ENCODE results near the gene CLP1. TPM values are rescaled to one million over a fixed set of nuclear protein-coding genes. Genes with fewer than 3 reads are reported as not detected.

The CLP1 gene
- total RNA-seq (10 to 100 TPM; 15.5 to 19.8 TPM), polyA plus RNA-seq (ENCODE audit: insufficient read depth, low read depth, low replicate concordance) (14.4 TPM)
- long read RNA-seq, donor 1, transcript CLP1-205 (3 exons, 2,435 nt), result major isoform, 10 of 16 reads
- long read RNA-seq, donor 1, partial matches to known transcripts, result 6 of 16 reads
- long read RNA-seq, donor 1, other reads (novel, unspliced or antisense), result 0 of 16 reads
- long read RNA-seq, donor 2, transcript CLP1-205 (3 exons, 2,435 nt), result major isoform, 9 of 9 reads
- long read RNA-seq, donor 2, partial matches to known transcripts, result 0 of 9 reads
- long read RNA-seq, donor 2, other reads (novel, unspliced or antisense), result 0 of 9 reads

DNA sequence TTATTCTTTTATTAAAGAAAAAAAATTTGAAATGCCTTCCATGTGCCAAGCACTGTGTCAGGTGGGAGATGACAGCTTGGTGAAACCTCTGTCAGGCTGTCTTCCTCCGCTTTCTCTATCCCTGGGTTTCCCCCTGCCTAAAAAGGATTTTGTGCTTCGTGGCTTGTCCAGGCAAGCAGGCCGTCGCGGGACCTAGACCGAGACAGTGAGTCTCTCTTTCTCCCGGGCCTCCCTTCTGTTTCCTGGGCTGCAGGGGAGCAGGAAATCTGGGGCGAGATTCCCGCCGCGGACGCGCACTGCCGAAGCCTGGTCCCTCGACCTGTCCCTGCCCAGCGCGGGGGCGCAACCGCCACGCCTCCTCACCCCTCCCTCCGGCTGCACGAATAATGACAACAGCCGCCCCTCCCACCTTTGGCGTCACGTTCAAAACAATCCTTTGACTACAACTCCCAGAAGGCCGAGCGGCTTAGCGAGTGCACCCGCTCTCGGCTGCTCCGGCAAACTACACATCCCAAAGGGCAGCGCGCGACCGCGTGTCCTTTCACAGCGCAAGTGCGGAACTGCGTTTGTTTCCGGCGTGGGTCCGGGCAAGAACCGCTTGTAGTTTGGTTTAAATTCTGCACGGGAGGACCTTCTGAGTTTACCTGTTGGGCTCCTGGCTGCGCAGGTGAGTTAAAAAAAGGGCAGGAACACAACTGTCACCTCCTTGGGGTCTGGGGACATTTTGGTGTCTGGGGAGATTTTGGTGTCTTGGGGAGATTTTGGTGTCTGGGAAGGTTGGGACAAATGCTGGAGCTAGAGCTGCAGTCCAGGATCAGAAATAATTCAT lies at the start of gene CLP1:
Gene CLP1 (plus strand): TSS at position 569 of the 829 bp plus-strand sequence. CDS start 1,715 bp downstream, outside the sequence.
- DNase-seq, result peak; percentile 100
- Histone ChIP-seq H3K36me3 (ENCODE audit: low read depth, missing control alignments) (no peaks in the 10 kb centered on the region), H3K27ac (peak within 1 kb of the TSS; percentile 72 to 91), H3K4me1 (peaks cover 7% of the 10 kb centered on the region), H3K4me3 (peak within 1 kb of the TSS; percentile 63 to 68), H3K9me3 (no peaks in the 10 kb centered on the region), H3K27me3 (no peaks in the 10 kb centered on the region)
- 0 to 1% methylated on average over 22 to 35 of the region's 45 CpGs for WGBS, 2 donors
- intact Hi-C loops (cut with DNase I; ENCODE audit: low total_unique reads), result no loop called here
- TF ChIP-seq POLR2A (IDR thresholded peaks at IDR 0.05), result peak; percentile 41
- peak in 1 of 3 experiments; percentile 4 for TF ChIP-seq CTCF (IDR thresholded peaks at IDR 0.05)

DNA sequence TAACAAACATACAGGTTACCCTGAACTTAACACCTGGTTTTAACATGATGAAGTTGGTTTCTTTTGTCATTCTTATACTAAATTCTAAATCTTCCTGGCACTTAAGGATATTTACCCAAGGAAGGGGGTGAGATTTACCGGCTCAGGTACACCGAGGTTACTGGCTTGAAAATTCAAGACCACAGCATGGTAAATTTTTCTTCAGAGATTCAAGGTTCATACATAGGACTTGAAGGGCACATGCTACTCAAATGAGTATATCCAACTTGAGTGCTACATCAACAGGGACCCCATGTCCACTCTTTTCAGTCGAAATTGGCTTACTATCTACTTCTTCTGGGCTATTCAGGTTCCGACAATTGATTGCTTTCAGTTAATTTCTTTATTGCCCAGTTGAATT lies 47.4 kb upstream of the CLP1 start:
- no peaks in the 10 kb centered on the region for H3K27me3 ChIP-seq
- TF ChIP-seq CTCF (IDR thresholded peaks at IDR 0.05) (no peak), POLR2A (IDR thresholded peaks at IDR 0.05) (no peak)
- no peak overlapping the region for H3K4me3 ChIP-seq
- 92 to 96% methylated on average over 4 of the region's 4 CpGs for WGBS, 2 donors
- H3K4me1 ChIP-seq, result no peaks in the 10 kb centered on the region
- no peaks in the 10 kb centered on the region for H3K36me3 ChIP-seq (ENCODE audit: low read depth, missing control alignments)
- DNase-seq, result no peak
- H3K27ac ChIP-seq, result no peak overlapping the region
- intact Hi-C loops (cut with DNase I; ENCODE audit: low total_unique reads), result no loop called here
- H3K9me3 ChIP-seq, result no peaks in the 10 kb centered on the region

DNA sequence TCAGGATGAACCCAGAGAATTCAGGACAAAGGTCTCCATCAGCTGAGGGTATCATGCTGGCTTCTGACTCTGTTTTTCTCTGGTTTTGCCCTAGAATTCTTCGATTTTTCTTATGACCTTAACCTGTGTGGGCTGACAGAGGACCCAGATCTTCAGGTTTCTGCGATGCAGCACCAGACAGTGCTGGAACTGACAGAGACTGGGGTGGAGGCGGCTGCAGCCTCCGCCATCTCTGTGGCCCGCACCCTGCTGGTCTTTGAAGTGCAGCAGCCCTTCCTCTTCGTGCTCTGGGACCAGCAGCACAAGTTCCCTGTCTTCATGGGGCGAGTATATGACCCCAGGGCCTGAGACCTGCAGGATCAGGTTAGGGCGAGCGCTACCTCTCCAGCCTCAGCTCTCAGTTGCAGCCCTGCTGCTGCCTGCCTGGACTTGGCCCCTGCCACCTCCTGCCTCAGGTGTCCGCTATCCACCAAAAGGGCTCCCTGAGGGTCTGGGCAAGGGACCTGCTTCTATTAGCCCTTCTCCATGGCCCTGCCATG lies 43.3 kb upstream of the CLP1 start:
- no peak for TF ChIP-seq POLR2A (IDR thresholded peaks at IDR 0.05)
- TF ChIP-seq CTCF (IDR thresholded peaks at IDR 0.05), result no peak
- DNase-seq, result no peak
- no peaks in the 10 kb centered on the region for H3K27me3 ChIP-seq
- no peak overlapping the region for H3K4me3 ChIP-seq
- intact Hi-C loops (cut with DNase I; ENCODE audit: low total_unique reads), result no loop called here
- no peaks in the 10 kb centered on the region for H3K4me1 ChIP-seq
- H3K27ac ChIP-seq, result no peak overlapping the region
- no peaks in the 10 kb centered on the region for H3K9me3 ChIP-seq
- WGBS, 2 donors, result 84 to 88% methylated on average over 7 to 10 of the region's 10 CpGs
- no peaks in the 10 kb centered on the region for H3K36me3 ChIP-seq (ENCODE audit: low read depth, missing control alignments)

DNA sequence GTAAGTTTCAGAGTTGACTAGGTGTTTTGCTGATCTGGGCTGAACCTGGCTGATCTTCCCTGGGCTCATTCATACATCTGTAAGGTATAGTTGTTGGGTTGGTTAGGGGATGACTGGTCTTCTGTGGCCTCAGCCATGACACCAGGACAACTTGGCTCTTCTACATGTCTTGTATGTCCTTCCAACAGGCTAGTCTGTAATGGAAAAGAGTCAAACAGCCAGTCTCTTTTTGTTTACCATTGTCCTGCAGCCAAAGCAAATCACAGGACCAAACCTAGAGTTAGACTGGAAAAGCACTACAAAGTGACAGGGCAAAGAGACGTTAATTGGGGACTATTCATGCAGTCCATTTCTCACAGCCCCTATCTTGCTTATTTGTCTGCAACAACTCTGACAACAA lies 42.3 kb upstream of the CLP1 start:
- Histone ChIP-seq H3K36me3 (ENCODE audit: low read depth, missing control alignments) (no peaks in the 10 kb centered on the region), H3K27ac (no peak overlapping the region), H3K27me3 (no peaks in the 10 kb centered on the region), H3K4me1 (no peaks in the 10 kb centered on the region), H3K9me3 (no peaks in the 10 kb centered on the region), H3K4me3 (no peak overlapping the region)
- intact Hi-C loops (cut with DNase I; ENCODE audit: low total_unique reads), result no loop called here
- TF ChIP-seq POLR2A (IDR thresholded peaks at IDR 0.05) (no peak), CTCF (IDR thresholded peaks at IDR 0.05) (no peak)
- DNase-seq, result no peak
- WGBS, 2 donors, result 70 to 88% methylated on average over 1 of the region's 1 CpG

Measured in testis (tissue), 5 donors.